ENCODE results near the gene AHRR.

DNA sequence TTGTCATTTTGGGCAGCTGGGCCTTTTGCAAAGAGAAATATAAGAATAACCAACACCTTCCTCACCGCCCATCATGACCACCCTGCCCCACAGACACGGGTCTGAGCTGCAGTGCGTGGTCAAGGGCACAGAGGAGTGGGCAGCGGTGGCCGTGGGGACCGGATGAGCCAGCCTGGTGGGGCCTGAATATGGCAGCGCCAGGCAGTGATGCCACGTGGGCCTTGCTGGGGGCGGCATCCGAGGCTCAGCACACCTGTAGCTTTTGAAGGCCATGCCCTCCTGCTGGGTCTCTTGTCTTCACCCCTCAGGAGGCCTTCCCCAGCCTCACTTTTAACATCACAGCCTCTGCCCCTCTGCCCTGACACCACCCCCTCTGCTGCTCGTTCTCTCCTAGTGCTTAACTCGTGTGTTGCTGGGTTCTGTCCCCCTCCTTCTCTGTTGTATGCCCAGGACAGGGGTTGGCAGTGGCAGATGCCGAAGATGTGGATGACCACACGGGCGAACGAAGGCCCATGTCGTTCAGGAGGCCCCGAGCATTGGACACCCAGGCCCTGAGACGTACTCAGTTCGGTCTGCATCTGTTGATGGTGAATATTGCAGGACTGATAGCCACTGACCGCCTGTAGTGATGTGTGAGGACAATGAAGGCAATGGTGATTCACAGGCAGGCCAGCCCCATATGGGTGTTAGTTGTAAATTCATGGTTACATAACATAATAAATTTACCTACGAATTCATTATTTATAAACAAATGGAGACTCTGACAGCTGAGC is 46.0 kb downstream of the AHRR start:
- TF ChIP-seq, protein P1, sequence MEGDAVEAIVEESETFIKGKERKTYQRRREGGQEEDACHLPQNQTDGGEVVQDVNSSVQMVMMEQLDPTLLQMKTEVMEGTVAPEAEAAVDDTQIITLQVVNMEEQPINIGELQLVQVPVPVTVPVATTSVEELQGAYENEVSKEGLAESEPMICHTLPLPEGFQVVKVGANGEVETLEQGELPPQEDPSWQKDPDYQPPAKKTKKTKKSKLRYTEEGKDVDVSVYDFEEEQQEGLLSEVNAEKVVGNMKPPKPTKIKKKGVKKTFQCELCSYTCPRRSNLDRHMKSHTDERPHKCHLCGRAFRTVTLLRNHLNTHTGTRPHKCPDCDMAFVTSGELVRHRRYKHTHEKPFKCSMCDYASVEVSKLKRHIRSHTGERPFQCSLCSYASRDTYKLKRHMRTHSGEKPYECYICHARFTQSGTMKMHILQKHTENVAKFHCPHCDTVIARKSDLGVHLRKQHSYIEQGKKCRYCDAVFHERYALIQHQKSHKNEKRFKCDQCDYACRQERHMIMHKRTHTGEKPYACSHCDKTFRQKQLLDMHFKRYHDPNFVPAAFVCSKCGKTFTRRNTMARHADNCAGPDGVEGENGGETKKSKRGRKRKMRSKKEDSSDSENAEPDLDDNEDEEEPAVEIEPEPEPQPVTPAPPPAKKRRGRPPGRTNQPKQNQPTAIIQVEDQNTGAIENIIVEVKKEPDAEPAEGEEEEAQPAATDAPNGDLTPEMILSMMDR (IDR thresholded peaks at IDR 0.05; ENCODE audit: insufficient read depth, low read depth, low read length), result no peak
- no peak for TF ChIP-seq EZH2 (IDR thresholded peaks at IDR 0.05; ENCODE audit: insufficient read depth, low read length)
